K562 (cell line): ENCODE data around the gene CARD9. TPM values are rescaled to one million over a fixed set of nuclear protein-coding genes. Genes with fewer than 3 reads are reported as not detected.

Experiments used
- ATAC-seq: fragments of 200-7000 bp; cut with Tn5 transposase; 3 replicates; pipeline ENCODE4 v1.9.1; 2020; ENCODE audit warnings: moderate library complexity
- BruUV-seq: library from RNA; stranded (reverse); fragments of 400-500 nt; replicated peaks from 2 replicates; lab custom pipeline; 2021; lab: Mats Ljungman, UMichigan
- CTCF ChIA-PET: fragments of 300-600 bp; formaldehyde crosslinking; extraction: SDS; loops from one replicate; lab custom pipeline; 2021; ENCODE audit warnings: low intra/inter-chr PET ratio; lab: Yijun Ruan, JAX
- POLR2A ChIA-PET: fragments of 300-600, 350-650 bp; sonication (Branson Sonifier 250); formaldehyde crosslinking; extraction: SDS; loops from one replicate; lab custom pipeline; 2021; ENCODE audit warnings: antibody characterized with exemption, inconsistent platforms; lab: Yijun Ruan, JAX
- DNase-seq, 4 experiments: peaks; one replicate each; pipeline versions ENCODE4 v3.0.0 to v3.0.0-alpha.2; 2011 to 2018; ENCODE audit warnings: low spot score in 3 of 4, mixed read lengths in 3 of 4; ENCODE audit errors: extremely low read depth in 1 of 4
- FAIRE-seq: peaks from 2 replicates; lab custom pipeline; 2011; peaks lifted over from hg19 to GRCh38; lab: Jason Lieb, UNC
- H2AFZ ChIP-seq: 2 replicates; pipeline ENCODE4 v1.6.0; 2011; ENCODE audit warnings: low read depth, low read length, control low read depth, inconsistent platforms
- H3K27ac ChIP-seq: fragments of 200-600 bp; 3 replicates; pipeline ENCODE4 v1.8.0; 2011; ENCODE audit warnings: low read depth, mild to moderate bottlenecking, control low read depth, inconsistent platforms, low read length, moderate library complexity, mixed read lengths; ENCODE audit errors: extremely low read depth
- H3K27me3 ChIP-seq, 2 experiments: fragments of 300-600 bp in 1 of 2; 2 replicates in 1 of 2; 3 replicates in 1 of 2; pipeline versions ENCODE4 v1.6.0 to v1.8.0; 2011; ENCODE audit warnings: inconsistent platforms in 2 of 2, low read length in 2 of 2, mild to moderate bottlenecking in 1 of 2, mixed read lengths in 1 of 2, moderate library complexity in 1 of 2; ENCODE audit not compliant: control insufficient read depth in 2 of 2, insufficient read depth in 2 of 2
- H3K36me3 ChIP-seq: fragments of 300-600 bp; 3 replicates; pipeline ENCODE4 v1.8.0; 2011; ENCODE audit warnings: mild to moderate bottlenecking, low read length, inconsistent platforms; ENCODE audit not compliant: control insufficient read depth, insufficient read depth
- H3K4me1 ChIP-seq, 2 experiments: fragments of 200-600 bp in 1 of 2; replicated peaks in 1 of 2; 2 replicates in 1 of 2; 3 replicates in 1 of 2; pipeline versions ENCODE4 v1.5.1 to v1.8.0; 2011; ENCODE audit warnings: inconsistent platforms in 2 of 2, low read length in 2 of 2, mild to moderate bottlenecking in 1 of 2, mixed read lengths in 1 of 2, moderate library complexity in 1 of 2; ENCODE audit not compliant: control insufficient read depth in 2 of 2, insufficient read depth in 2 of 2
- H3K4me2 ChIP-seq: 2 replicates; pipeline ENCODE4 v1.6.1; 2011; ENCODE audit warnings: low read length, control low read depth, inconsistent platforms, mixed read lengths; ENCODE audit not compliant: insufficient read depth
- H3K4me3 ChIP-seq: fragments of 200-600 bp; sonication (generic), shearing (Covaris generic); 2 replicates; pipeline ENCODE4 v1.5.1; 2016; ENCODE audit warnings: control low read depth, inconsistent platforms
- H3K79me2 ChIP-seq: fragments of 200-600 bp; 3 replicates; pipeline ENCODE4 v1.8.0; 2011; ENCODE audit warnings: low read length, inconsistent platforms; ENCODE audit not compliant: control insufficient read depth, insufficient read depth
- H3K9ac ChIP-seq, 2 experiments: 2 replicates each; pipeline versions ENCODE4 v1.6.0 to v1.6.1; 2011; ENCODE audit warnings: low read depth in 2 of 2, low read length in 2 of 2, control low read depth in 1 of 2, inconsistent platforms in 1 of 2, mild to moderate bottlenecking in 1 of 2, mixed read lengths in 1 of 2; ENCODE audit not compliant: insufficient read depth in 1 of 2
- H3K9me1 ChIP-seq: one replicate; pipeline ENCODE4 v1.6.0; 2011; ENCODE audit warnings: inconsistent platforms, mild to moderate bottlenecking, low read length, moderate library complexity; ENCODE audit not compliant: control insufficient read depth, insufficient read depth
- H3K9me3 ChIP-seq: replicated peaks from 2 replicates; pipeline ENCODE4 v1.5.1; 2011; ENCODE audit warnings: low read depth, low read length, inconsistent platforms; ENCODE audit not compliant: control insufficient read depth, insufficient read depth
- H4K20me1 ChIP-seq: replicated peaks from 2 replicates; pipeline ENCODE4 v1.6.1; 2011; ENCODE audit warnings: low read length, inconsistent platforms, mixed read lengths; ENCODE audit not compliant: control insufficient read depth, insufficient read depth
- CAMTA2 ChIP-seq: fragments of 250-450 bp; sonication (Bioruptor Pico); conservative IDR thresholded peaks from 2 replicates; pipeline ENCODE4 v1.5.1; 2022
- CBX2 ChIP-seq: fragments of 200-600 bp; sonication (generic); IDR thresholded peaks from one replicate; pipeline ENCODE4 v1.6.1; 2012; ENCODE audit warnings: mild to moderate bottlenecking, low read length, inconsistent platforms; ENCODE audit not compliant: insufficient read depth, poor library complexity, severe bottlenecking
- ERF ChIP-seq: fragments of 450-650 bp; formaldehyde crosslinking; IDR thresholded peaks from 2 replicates; pipeline ENCODE4 v1.4.0; 2020; ENCODE audit warnings: mild to moderate bottlenecking, mixed read lengths
- GTF2A2 ChIP-seq: IDR thresholded peaks from 2 replicates; pipeline ENCODE4 v1.6.1; 2016; ENCODE audit warnings: mild to moderate bottlenecking, missing genetic modification characterization, missing compliant biosample characterization
- HBP1 ChIP-seq: fragments of 450-650 bp; formaldehyde crosslinking; IDR thresholded peaks from 2 replicates; pipeline ENCODE4 v1.4.0; 2022; ENCODE audit warnings: missing genetic modification characterization
- MCM5 ChIP-seq: fragments of 450-650 bp; IDR thresholded peaks from 2 replicates; pipeline ENCODE4 v1.6.1; 2016; ENCODE audit warnings: low read depth
- NFIX ChIP-seq: fragments of 250-450 bp; sonication (Bioruptor Pico); IDR thresholded peaks from 2 replicates; pipeline ENCODE4 v1.4.0; 2020; ENCODE audit warnings: low read depth, mild to moderate bottlenecking, moderate library complexity
- NR2C2 ChIP-seq, 2 experiments: fragments of 200-800 bp in 1 of 2; sonication (Bioruptor generic) in 1 of 2; sonication (generic) in 1 of 2; formaldehyde crosslinking in 1 of 2; IDR thresholded peaks; 2 replicates each; pipeline versions ENCODE4 v1.6.1 to v1.8.0; 2016 to 2022; ENCODE audit warnings: mild to moderate bottlenecking in 1 of 2, missing compliant biosample characterization in 1 of 2, missing genetic modification characterization in 1 of 2, missing genetic modification reagents in 1 of 2
- PRMT5 ChIP-seq: sonication (generic); formaldehyde crosslinking; IDR thresholded peaks from 2 replicates; pipeline ENCODE4 v1.5.0; 2020; ENCODE audit warnings: missing genetic modification reagents
- SFPQ ChIP-seq: fragments of 200-400 bp; formaldehyde crosslinking; IDR thresholded peaks from 2 replicates; pipeline ENCODE4 v1.6.1; 2017; ENCODE audit warnings: mild to moderate bottlenecking, low read depth, low read length, moderate library complexity
- SMARCB1 ChIP-seq: IDR thresholded peaks from 2 replicates; pipeline ENCODE4 v1.6.1; 2011; ENCODE audit warnings: improper control_type of control experiment, low read depth; ENCODE audit not compliant: insufficient read length
- ZNF134 ChIP-seq: fragments of 250-450 bp; sonication (Bioruptor Pico); conservative IDR thresholded peaks from 2 replicates; pipeline ENCODE4 v1.4.0; 2020
- ZNF274 ChIP-seq: IDR thresholded peaks from 2 replicates; pipeline ENCODE4 v1.6.1; 2011; ENCODE audit warnings: low read depth, mild to moderate bottlenecking, low read length, moderate library complexity, borderline replicate concordance
- ZSCAN32 ChIP-seq: fragments of 450-650 bp; formaldehyde crosslinking; IDR thresholded peaks from 2 replicates; pipeline ENCODE4 v1.4.0; 2020; ENCODE audit warnings: mild to moderate bottlenecking, moderate library complexity
- WGBS: fragments of 100-300 bp; shearing (Covaris generic); methylation state at CpG from one replicate; pipeline ENCODE4 v1.1.6; 2016; ENCODE audit warnings: low coverage, mixed read lengths; ENCODE audit not compliant: insufficient coverage; ENCODE audit errors: missing lambda C conversion rate; 5-methylcytosine and 5-hydroxymethylcytosine counted together
- in situ Hi-C: fragments of 300-500 bp; cut with MboI; formaldehyde crosslinking; loops from 4 replicates; pipeline ENCODE4 v1.15.0; 2018; ENCODE audit warnings: inconsistent platforms, mixed read lengths
- intact Hi-C: fragments of 100-400 bp; cut with micrococcal nuclease; formaldehyde crosslinking; loops from 2 replicates; pipeline ENCODE4 v1.14.2; 2022
- polyA plus RNA-seq, 8 experiments: library from polyadenylated mRNA; depleted of rRNA in 4 of 8; stranded (reverse) in 5 of 8; unstranded in 3 of 8; fragments of >200 nt; fragmentation: Nextera tagmentation in 2 of 8; fragmentation: Illumina TruSeq in 1 of 8; extraction: Ambion mirVana in 2 of 8; extraction: Trizol in 1 of 8; gene quantifications; 2 replicates each; pipeline versions ENCODE4 v1.2.1 to v1.2.3, GENCODE V29; 2011 to 2014; ENCODE audit warnings: inconsistent platforms in 1 of 8, missing spikeins in 1 of 8
- total RNA-seq, 7 experiments: library from RNA; depleted of rRNA in 6 of 7; stranded (reverse); fragments of >200 nt in 6 of 7; fragmentation: Illumina TruSeq in 2 of 7; extraction: Trizol in 2 of 7; gene quantifications; 2 replicates each; pipeline versions ENCODE4 v1.2.1 to v1.2.3, GENCODE V29; 2011 to 2021; ENCODE audit warnings: low replicate concordance in 1 of 7
- TF ChIP-seq, protein P1 (sequence below): fragments of 250-450 bp; sonication (Bioruptor Pico); IDR thresholded peaks from 2 replicates; pipeline ENCODE4 v1.8.0; 2021; ENCODE audit warnings: borderline replicate concordance, mild to moderate bottlenecking, moderate library complexity; ENCODE audit not compliant: poor library complexity, severe bottlenecking
- TF ChIP-seq, protein P2 (sequence below): IDR thresholded peaks from 2 replicates; pipeline ENCODE4 v1.6.1; 2011; ENCODE audit warnings: borderline replicate concordance, low read depth, mild to moderate bottlenecking, moderate library complexity, low read length; ENCODE audit not compliant: insufficient read depth, poor library complexity, severe bottlenecking

CARD9 gene
- total and polyA plus RNA-seq, 9 of the 15 experiments (the other 6 are each of a cell fraction or from before 2014, with no cell fraction given), result 1.7 to 53.0 (median 9.7) TPM

GRCh38 chr9:136385015-136385414, 11.5 kb upstream of the CARD9 start:
- WGBS, result 89% methylated on average over 11 of the region's 11 CpGs
- Histone ChIP-seq H3K27me3 (no peaks in the 10 kb centered on the region), H3K27ac (no peak overlapping the region), H3K36me3 (peaks cover 95% of the 10 kb centered on the region; the same call in 2 of the 3 replicates), H3K9me1 (no peaks in the 10 kb centered on the region), H3K4me3 (no peak overlapping the region), H2AFZ (no peak overlapping the region), H3K4me2 (no peak overlapping the region), H3K79me2 (no peaks in the 10 kb centered on the region), H3K4me1 (peaks cover 0 to 12% of the 10 kb centered on the region in 2 experiments; a peak in 1 of 5 replicates), H3K9ac (no peak overlapping the region), H3K9me3 (no peaks in the 10 kb centered on the region), H4K20me1 (no peaks in the 10 kb centered on the region)
- FAIRE-seq (no peak), ATAC-seq (no peak), DNase-seq (no peak)
- TF ChIP-seq SMARCB1 (no peak), PRMT5 (CRISPR knock-in tag) (no peak), ZNF134 (CRISPR knock-in tag) (no peak), CAMTA2 (CRISPR knock-in tag) (no peak), CBX2 (no peak), HBP1 (CRISPR knock-in tag) (no peak), MCM5 (no peak), ERF (no peak), NFIX (CRISPR knock-in tag) (no peak), GTF2A2 (tag) (no peak), ZSCAN32 (CRISPR knock-in tag) (no peak), ZNF274 (no peak), SFPQ (no peak), NR2C2 (CRISPR knock-in tag; IDR thresholded peaks at IDR 0.05) (no peak), NR2C2 (tag; IDR thresholded peaks at IDR 0.05) (no peak)
- TF ChIP-seq, protein P1, sequence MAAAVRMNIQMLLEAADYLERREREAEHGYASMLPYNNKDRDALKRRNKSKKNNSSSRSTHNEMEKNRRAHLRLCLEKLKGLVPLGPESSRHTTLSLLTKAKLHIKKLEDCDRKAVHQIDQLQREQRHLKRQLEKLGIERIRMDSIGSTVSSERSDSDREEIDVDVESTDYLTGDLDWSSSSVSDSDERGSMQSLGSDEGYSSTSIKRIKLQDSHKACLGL (CRISPR knock-in tag), result no peak
- TF ChIP-seq, protein P2, sequence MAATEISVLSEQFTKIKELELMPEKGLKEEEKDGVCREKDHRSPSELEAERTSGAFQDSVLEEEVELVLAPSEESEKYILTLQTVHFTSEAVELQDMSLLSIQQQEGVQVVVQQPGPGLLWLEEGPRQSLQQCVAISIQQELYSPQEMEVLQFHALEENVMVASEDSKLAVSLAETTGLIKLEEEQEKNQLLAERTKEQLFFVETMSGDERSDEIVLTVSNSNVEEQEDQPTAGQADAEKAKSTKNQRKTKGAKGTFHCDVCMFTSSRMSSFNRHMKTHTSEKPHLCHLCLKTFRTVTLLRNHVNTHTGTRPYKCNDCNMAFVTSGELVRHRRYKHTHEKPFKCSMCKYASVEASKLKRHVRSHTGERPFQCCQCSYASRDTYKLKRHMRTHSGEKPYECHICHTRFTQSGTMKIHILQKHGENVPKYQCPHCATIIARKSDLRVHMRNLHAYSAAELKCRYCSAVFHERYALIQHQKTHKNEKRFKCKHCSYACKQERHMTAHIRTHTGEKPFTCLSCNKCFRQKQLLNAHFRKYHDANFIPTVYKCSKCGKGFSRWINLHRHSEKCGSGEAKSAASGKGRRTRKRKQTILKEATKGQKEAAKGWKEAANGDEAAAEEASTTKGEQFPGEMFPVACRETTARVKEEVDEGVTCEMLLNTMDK, result no peak
- ChIA-PET CTCF (no interaction called here), POLR2A (interaction anchor here (0.6 to 0.8 kb wide), 2 partner anchors 11 to 792 kb away, joined by 3 to 4 read pairs; partner anchors contain the start of gene CARD9)
- intact Hi-C loops, result no loop called here
- BruUV-seq, result no TSS peak
- in situ Hi-C loops, result no loop called here
